IPS-15b (cell line): Measurements from ENCODE around the gene SESN3.
A peak's percentile ranks its signal among the peaks of the same experiment; 100 is the strongest.

Experiments used
- H3K27me3 ChIP-seq: one replicate; pipeline ENCODE4 v1.6.1; 2013; ENCODE audit warnings: low read length; ENCODE audit not compliant: control insufficient read depth, insufficient read depth
- H3K36me3 ChIP-seq: one replicate; pipeline ENCODE4 v1.6.1; 2013; ENCODE audit warnings: low read length; ENCODE audit not compliant: control insufficient read depth, insufficient read depth
- H3K4me1 ChIP-seq: one replicate; pipeline ENCODE4 v1.6.1; 2013; ENCODE audit warnings: mild to moderate bottlenecking, low read length; ENCODE audit not compliant: control insufficient read depth, insufficient read depth
- H3K4me3 ChIP-seq: one replicate; pipeline ENCODE4 v1.5.1; 2013; ENCODE audit warnings: low read depth, low read length
- H3K9ac ChIP-seq: one replicate; pipeline ENCODE4 v1.6.1; 2013; ENCODE audit warnings: low read depth, mild to moderate bottlenecking, low read length
- H3K9me3 ChIP-seq: one replicate; pipeline ENCODE4 v1.6.1; 2013; ENCODE audit warnings: mild to moderate bottlenecking, low read length; ENCODE audit not compliant: control insufficient read depth, insufficient read depth

The SESN3 gene

GRCh38 chr11:95247127-95247684 lies 16.2 kb upstream of the SESN3 start:
- peaks cover 32% of the 10 kb centered on the region for H3K4me1 ChIP-seq
- H3K9me3 ChIP-seq, result no peaks in the 10 kb centered on the region
- H3K36me3 ChIP-seq, result no peaks in the 10 kb centered on the region
- no peak overlapping the region for H3K4me3 ChIP-seq
- H3K27me3 ChIP-seq, result no peaks in the 10 kb centered on the region
- no peak overlapping the region for H3K9ac ChIP-seq

GRCh38 chr11:95245581-95245980 lies 14.6 kb upstream of the SESN3 start:
- no peak overlapping the region for H3K4me3 ChIP-seq
- H3K9ac ChIP-seq, result no peak overlapping the region
- H3K36me3 ChIP-seq, result no peaks in the 10 kb centered on the region
- H3K4me1 ChIP-seq, result peaks cover 31% of the 10 kb centered on the region
- no peaks in the 10 kb centered on the region for H3K27me3 ChIP-seq
- no peaks in the 10 kb centered on the region for H3K9me3 ChIP-seq

DNA sequence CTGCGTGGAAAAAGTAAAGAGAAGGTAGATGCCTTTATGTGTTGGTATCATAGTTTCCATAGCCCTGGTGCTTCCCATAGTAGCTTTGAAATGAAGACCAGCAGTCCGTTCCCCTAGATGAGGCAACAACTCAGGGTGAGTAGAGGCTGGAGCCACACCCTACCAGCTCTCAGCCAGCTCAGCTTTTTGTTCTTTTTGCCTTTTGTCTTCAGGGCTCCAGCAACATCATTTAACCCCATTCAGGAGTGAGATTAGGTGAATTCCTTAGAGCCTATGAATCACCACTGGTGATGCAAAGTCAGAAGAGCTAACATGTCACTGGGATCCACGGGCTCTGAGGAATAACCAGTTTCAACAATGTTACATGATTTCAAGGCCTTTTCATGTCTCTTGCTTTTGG lies 14.0 kb upstream of the SESN3 start:
- Histone ChIP-seq H3K9me3 (no peaks in the 10 kb centered on the region), H3K36me3 (no peaks in the 10 kb centered on the region), H3K27me3 (no peaks in the 10 kb centered on the region), H3K4me1 (peaks cover 31% of the 10 kb centered on the region), H3K4me3 (no peak overlapping the region), H3K9ac (no peak overlapping the region)

- Histone ChIP-seq H3K27me3 (no peaks in the 10 kb centered on the region), H3K9me3 (no peaks in the 10 kb centered on the region), H3K4me1 (peaks cover 25% of the 10 kb centered on the region), H3K36me3 (no peaks in the 10 kb centered on the region), H3K9ac (no peak overlapping the region), H3K4me3 (no peak overlapping the region)
These were observed 12.7 kb upstream of the SESN3 start for GRCh38 chr11:95243673-95244072.

- H3K9ac ChIP-seq, result no peak overlapping the region
- no peaks in the 10 kb centered on the region for H3K27me3 ChIP-seq
- no peak overlapping the region for H3K4me3 ChIP-seq
- no peaks in the 10 kb centered on the region for H3K36me3 ChIP-seq
- peaks cover 20% of the 10 kb centered on the region for H3K4me1 ChIP-seq
- no peaks in the 10 kb centered on the region for H3K9me3 ChIP-seq
These were observed 12.0 kb upstream of the SESN3 start for GRCh38 chr11:95242845-95243605.

DNA sequence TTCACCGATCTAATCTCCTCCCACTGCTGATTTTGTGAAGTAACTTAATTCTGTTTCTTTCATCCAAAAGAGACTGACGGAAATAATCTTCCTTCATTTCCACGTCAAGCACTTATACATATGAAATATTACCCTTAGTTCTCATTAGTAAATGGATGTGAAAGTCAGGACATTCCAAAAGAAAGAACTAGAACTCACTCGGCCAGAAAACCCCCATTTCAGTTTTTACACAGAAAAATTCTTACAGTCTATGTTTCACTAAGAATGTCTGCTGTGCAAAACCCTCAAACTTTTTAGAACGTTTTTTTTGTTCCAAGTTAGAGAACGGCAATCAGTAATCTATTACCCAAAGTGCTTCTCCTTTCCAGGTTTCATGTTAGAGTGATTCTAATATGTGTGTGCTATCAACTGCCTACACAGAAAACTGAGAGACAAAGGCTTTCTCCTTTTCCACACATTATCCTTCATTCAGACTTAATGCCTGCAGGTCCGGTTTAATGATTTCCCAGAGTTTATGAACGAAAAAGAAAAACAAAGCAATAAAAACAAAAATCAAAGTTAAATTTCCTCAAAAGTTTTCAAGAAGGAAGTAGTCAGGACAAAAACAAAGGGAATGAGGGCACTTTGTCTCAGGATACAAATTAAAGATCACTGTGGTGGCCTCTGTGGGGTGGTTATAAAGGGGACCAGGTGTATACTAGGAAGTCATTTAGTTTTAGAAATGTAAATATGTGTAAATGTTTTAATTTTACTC lies 11.3 kb upstream of the SESN3 start:
- peaks cover 20% of the 10 kb centered on the region for H3K4me1 ChIP-seq
- H3K9ac ChIP-seq, result no peak overlapping the region
- H3K4me3 ChIP-seq, result no peak overlapping the region
- H3K9me3 ChIP-seq, result no peaks in the 10 kb centered on the region
- no peaks in the 10 kb centered on the region for H3K36me3 ChIP-seq
- no peaks in the 10 kb centered on the region for H3K27me3 ChIP-seq

DNA sequence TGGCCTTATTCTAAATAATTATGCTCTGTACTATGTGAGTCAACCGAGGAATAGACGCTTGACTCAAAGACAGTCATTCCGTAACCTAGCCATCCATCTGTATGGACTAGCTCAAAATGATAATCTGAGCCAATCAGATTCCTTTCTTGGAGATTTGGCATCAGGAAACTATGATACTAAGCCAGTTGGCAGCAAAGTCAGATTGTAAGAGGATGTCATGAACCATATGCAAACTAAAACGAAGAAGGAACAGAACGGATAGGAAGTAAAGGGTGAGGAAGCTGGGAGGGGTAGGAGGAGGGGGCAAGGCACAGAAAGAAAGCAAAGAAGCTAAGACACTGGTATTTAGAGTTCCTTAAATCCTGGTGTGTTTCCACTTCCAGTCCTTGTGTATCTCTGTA lies 10.7 kb upstream of the SESN3 start:
- no peaks in the 10 kb centered on the region for H3K36me3 ChIP-seq
- H3K4me1 ChIP-seq, result peaks cover 21% of the 10 kb centered on the region
- no peaks in the 10 kb centered on the region for H3K27me3 ChIP-seq
- no peaks in the 10 kb centered on the region for H3K9me3 ChIP-seq
- H3K4me3 ChIP-seq, result no peak overlapping the region
- H3K9ac ChIP-seq, result no peak overlapping the region

GRCh38 chr11:95239871-95240649 lies 9.1 kb upstream of the SESN3 start:
- Histone ChIP-seq H3K9me3 (no peaks in the 10 kb centered on the region), H3K9ac (no peak overlapping the region), H3K4me3 (no peak overlapping the region), H3K36me3 (no peaks in the 10 kb centered on the region), H3K4me1 (peaks cover 28% of the 10 kb centered on the region), H3K27me3 (no peaks in the 10 kb centered on the region)

GRCh38 chr11:95232666-95233065 lies 1.7 kb upstream of the SESN3 start:
- H3K9ac ChIP-seq, result no peak overlapping the region
- H3K9me3 ChIP-seq, result no peaks in the 10 kb centered on the region
- H3K27me3 ChIP-seq, result no peaks in the 10 kb centered on the region
- H3K4me3 ChIP-seq, result peak overlapping the region; percentile 78
- H3K4me1 ChIP-seq, result peaks cover 28% of the 10 kb centered on the region
- no peaks in the 10 kb centered on the region for H3K36me3 ChIP-seq

- Histone ChIP-seq H3K9ac (peak overlapping the region; percentile 49), H3K4me1 (peaks cover 28% of the 10 kb centered on the region), H3K36me3 (no peaks in the 10 kb centered on the region), H3K27me3 (no peaks in the 10 kb centered on the region), H3K4me3 (peak overlapping the region; percentile 78), H3K9me3 (no peaks in the 10 kb centered on the region)
These were observed 1.0 kb upstream of the SESN3 start for GRCh38 chr11:95231881-95232605.

GRCh38 chr11:95230810-95231126 lies 234 bp downstream of the SESN3 start:
- Histone ChIP-seq H3K4me3 (peak overlapping the region; percentile 84), H3K36me3 (no peaks in the 10 kb centered on the region), H3K9me3 (no peaks in the 10 kb centered on the region), H3K9ac (no peak overlapping the region), H3K27me3 (no peaks in the 10 kb centered on the region), H3K4me1 (peaks cover 23% of the 10 kb centered on the region)
